Head of caudate nucleus (tissue), 42 donors: ENCODE results near the gene MSL1.
"Not testable (repeated sequence)": the region's sequence is repeated elsewhere in the genome, so short reads cannot be mapped to it uniquely, and the experiment has no call there.

Experiments
- DNase-seq, 42 donors: peaks; one replicate each; pipeline versions ENCODE4 v3.0.0 to v3.0.0-alpha.2; 2020 to 2021; ENCODE audit warnings: mixed read lengths in 7 of 42
- intact Hi-C: fragments of 100-400 bp; cut with DNase I; formaldehyde crosslinking; loops from one replicate; pipeline ENCODE4 v1.15.0; 2022

The MSL1 gene

GRCh38 chr17:40113110-40113906 lies 8.5 kb upstream of the MSL1 start:
- intact Hi-C loops = loop anchor here (2.0 kb wide), 1 partner anchor 55 kb away; no protein-coding TSS in a partner anchor
- DNase-seq = peak; percentile 85 to 99 (median 96)

DNA sequence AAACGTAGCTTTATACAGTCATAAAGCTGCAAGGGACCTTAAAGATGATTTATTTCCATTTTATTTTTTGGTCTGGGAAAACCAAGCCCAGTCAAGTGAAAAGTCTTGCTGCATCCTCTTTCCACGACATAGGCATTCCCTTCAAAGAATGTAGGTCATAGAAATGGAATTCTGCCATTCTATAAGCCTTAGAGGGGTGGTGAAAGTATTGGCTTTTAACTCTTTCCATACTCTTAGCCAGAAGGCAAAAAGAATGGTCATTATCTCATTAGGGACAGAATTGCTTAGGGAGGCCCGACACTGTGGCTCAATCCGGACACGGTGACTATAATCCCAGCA lies 7.9 kb upstream of the MSL1 start:
- no peak for DNase-seq
- intact Hi-C loops = loop anchor here (2.0 kb wide), 1 partner anchor 55 kb away; no protein-coding TSS in a partner anchor

DNA sequence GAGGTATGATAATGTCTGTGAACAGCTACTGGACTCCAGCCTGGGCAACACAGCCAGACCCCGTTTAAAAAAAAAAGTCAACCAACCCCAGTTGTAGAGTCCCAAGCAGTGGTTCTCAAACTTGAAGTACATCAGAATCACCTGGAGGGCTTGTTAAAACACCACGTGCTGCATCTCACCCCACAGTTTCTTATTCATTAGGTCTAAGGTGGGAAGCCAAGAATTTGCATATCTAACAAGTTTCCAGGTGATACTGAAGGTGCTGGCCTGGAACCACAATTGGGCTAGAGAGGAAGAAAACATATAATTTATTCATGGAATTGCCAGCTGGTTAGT lies 6.7 kb upstream of the MSL1 start:
- peak in 1 of 42 donors; percentile 7 for DNase-seq
- intact Hi-C loops = no loop called here

- peak in 36 of 42 donors; percentile 28 to 86 (median 65) for DNase-seq
- intact Hi-C loops = no loop called here
Measured at GRCh38 chr17:40122136-40122998, 596 bp downstream of the MSL1 start.

GRCh38 chr17:40122999-40123810 lies 1.4 kb downstream of the MSL1 start:
- intact Hi-C loops = no loop called here
- peak in 37 of 42 donors; percentile 36 to 81 (median 64) for DNase-seq

- intact Hi-C loops = no loop called here
- no peak for DNase-seq
Measured at GRCh38 chr17:40123811-40124114, 2.0 kb downstream of the MSL1 start.

GRCh38 chr17:40124279-40125141 lies 2.7 kb downstream of the MSL1 start:
- DNase-seq = peak in 17 of 42 donors; percentile 20 to 65 (median 40)

DNA sequence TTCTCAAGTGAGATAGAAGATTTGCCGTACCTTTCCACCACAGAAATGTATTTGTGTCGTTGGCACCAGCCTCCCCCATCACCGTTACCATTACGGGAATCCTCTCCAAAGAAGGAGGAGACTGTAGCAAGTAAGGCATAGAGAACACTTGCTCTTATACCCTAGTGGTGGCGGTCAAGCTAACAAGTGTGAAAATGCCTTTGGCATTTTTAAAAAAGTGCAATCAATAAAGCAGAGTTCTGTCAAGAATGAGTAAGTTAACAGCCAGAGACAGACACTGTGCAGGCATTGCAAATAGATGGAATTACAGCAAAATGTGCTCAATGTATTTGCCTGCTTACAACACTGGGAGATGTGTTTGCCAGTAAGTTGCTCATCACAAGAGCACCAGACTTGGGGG lies 7.7 kb downstream of the MSL1 start:
- intact Hi-C loops = no loop called here
- no peak for DNase-seq

More at GRCh38 chr17:40124279-40125141, 2.7 kb downstream of the MSL1 start:
- intact Hi-C loops = no loop called here

GRCh38 chr17:40130352-40131042 lies 8.7 kb downstream of the MSL1 start:
- intact Hi-C loops = no loop called here
- DNase-seq = peak in 5 of 42 donors; percentile 22 to 46 (median 37)

- intact Hi-C loops = no loop called here
- DNase-seq = no peak
Measured at GRCh38 chr17:40134184-40134583, 12.4 kb downstream of the MSL1 start.

- intact Hi-C loops = no loop called here
- DNase-seq = no peak
Measured at GRCh38 chr17:40135817-40136216, 14.0 kb downstream of the MSL1 start.

DNA sequence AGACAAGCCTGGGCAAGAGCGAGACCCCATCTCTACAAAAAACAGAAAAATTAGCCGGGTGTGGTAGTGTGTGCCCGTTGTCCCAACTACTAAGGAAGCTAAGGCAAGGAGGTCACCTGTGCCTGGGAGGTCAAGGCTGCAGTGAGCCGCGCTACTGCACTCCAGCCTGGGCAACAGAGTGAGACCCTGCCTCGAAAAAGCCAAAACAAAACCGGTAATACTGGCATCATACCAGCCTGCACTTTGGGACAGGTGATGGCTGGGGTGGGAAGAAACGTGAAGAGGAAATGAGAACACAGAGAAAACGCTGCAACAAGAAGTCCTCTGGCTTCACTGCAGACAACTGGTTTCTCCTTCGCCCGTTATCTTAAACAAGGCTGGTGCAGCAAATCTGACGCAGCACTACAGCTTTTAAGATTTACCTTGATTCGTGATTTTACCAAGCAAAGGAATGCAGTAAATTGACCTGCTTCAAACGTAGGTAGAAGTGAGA lies 17.8 kb downstream of the MSL1 start:
- DNase-seq = peak in 14 of 42 donors; percentile 6 to 46 (median 22)
- intact Hi-C loops = loop anchor here (1.0 kb wide), 1 partner anchor 18 kb away; the partner anchor contains the start of gene MSL1

DNA sequence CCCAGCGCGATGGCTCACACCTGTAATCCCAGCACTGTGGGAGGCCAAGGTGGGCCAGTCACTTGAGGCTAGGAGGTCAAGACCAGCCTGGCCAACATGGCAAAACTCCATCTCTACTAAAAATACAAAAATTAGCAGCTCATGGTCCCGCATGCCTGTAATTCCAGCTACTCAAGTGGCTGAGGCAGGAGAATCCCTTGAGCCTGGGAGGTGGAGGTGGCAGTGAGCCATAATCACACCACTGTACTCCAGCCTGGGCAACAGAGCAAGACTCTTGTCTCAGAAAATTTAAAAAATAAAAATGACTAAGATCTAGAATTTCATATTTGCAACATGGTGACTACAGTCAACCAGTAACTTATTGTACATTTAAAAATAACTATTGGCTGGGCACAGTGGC lies 21.4 kb downstream of the MSL1 start:
- intact Hi-C loops, DNase-seq: not testable (repeated sequence)

- intact Hi-C loops = no loop called here
- no peak for DNase-seq
Measured at GRCh38 chr17:40145476-40145875, 23.7 kb downstream of the MSL1 start.

- DNase-seq = no peak
- intact Hi-C loops = no loop called here
Measured at GRCh38 chr17:40148527-40148926, 26.8 kb downstream of the MSL1 start.

DNA sequence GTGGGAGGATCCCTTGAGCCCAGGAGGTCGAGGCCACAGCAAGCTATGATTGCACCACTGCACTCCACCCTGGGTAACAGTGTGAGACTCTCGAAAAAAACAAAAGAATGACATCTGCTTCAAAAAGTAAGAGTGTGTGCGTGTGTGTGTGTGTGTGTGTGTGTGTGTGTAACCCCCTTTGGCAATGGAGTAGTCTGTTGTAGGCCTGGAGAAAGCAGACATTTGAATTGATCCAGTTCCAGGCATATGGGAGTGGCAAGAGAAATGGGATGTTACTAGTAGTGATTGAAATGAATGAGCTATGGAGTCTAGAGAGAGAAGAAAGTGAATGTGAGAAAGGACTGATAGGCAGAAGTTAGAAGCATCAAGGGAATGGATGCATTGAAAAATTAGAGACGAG lies 28.5 kb downstream of the MSL1 start:
- intact Hi-C loops = no loop called here
- no peak for DNase-seq

- intact Hi-C loops = no loop called here
- no peak for DNase-seq
Measured at GRCh38 chr17:40151414-40151963, 29.7 kb downstream of the MSL1 start.
